K562 (cell line): ENCODE data around the gene GSG1. TPM values are rescaled to one million over a fixed set of nuclear protein-coding genes. Genes with fewer than 3 reads are reported as not detected.

Experiments
- ATAC-seq: fragments of 200-7000 bp; cut with Tn5 transposase; 3 replicates; pipeline ENCODE4 v1.9.1; 2020; ENCODE audit warnings: moderate library complexity
- BruUV-seq: library from RNA; stranded (reverse); fragments of 400-500 nt; replicated peaks from 2 replicates; lab custom pipeline; 2021; lab: Mats Ljungman, UMichigan
- CTCF ChIA-PET: fragments of 300-600 bp; formaldehyde crosslinking; extraction: SDS; loops from one replicate; lab custom pipeline; 2021; ENCODE audit warnings: low intra/inter-chr PET ratio; lab: Yijun Ruan, JAX
- POLR2A ChIA-PET: fragments of 300-600, 350-650 bp; sonication (Branson Sonifier 250); formaldehyde crosslinking; extraction: SDS; loops from one replicate; lab custom pipeline; 2021; ENCODE audit warnings: antibody characterized with exemption, inconsistent platforms; lab: Yijun Ruan, JAX
- DNase-seq, 4 experiments: peaks; one replicate each; pipeline versions ENCODE4 v3.0.0 to v3.0.0-alpha.2; 2011 to 2018; ENCODE audit warnings: low spot score in 3 of 4, mixed read lengths in 3 of 4; ENCODE audit errors: extremely low read depth in 1 of 4
- FAIRE-seq: peaks from 2 replicates; lab custom pipeline; 2011; peaks lifted over from hg19 to GRCh38; lab: Jason Lieb, UNC
- H2AFZ ChIP-seq: 2 replicates; pipeline ENCODE4 v1.6.0; 2011; ENCODE audit warnings: low read depth, low read length, control low read depth, inconsistent platforms
- H3K27ac ChIP-seq: fragments of 200-600 bp; 3 replicates; pipeline ENCODE4 v1.8.0; 2011; ENCODE audit warnings: low read depth, mild to moderate bottlenecking, control low read depth, inconsistent platforms, low read length, moderate library complexity, mixed read lengths; ENCODE audit errors: extremely low read depth
- H3K27me3 ChIP-seq, 2 experiments: fragments of 300-600 bp in 1 of 2; 2 replicates in 1 of 2; 3 replicates in 1 of 2; pipeline versions ENCODE4 v1.6.0 to v1.8.0; 2011; ENCODE audit warnings: inconsistent platforms in 2 of 2, low read length in 2 of 2, mild to moderate bottlenecking in 1 of 2, mixed read lengths in 1 of 2, moderate library complexity in 1 of 2; ENCODE audit not compliant: control insufficient read depth in 2 of 2, insufficient read depth in 2 of 2
- H3K36me3 ChIP-seq: fragments of 300-600 bp; 3 replicates; pipeline ENCODE4 v1.8.0; 2011; ENCODE audit warnings: mild to moderate bottlenecking, low read length, inconsistent platforms; ENCODE audit not compliant: control insufficient read depth, insufficient read depth
- H3K4me1 ChIP-seq, 2 experiments: fragments of 200-600 bp in 1 of 2; replicated peaks in 1 of 2; 2 replicates in 1 of 2; 3 replicates in 1 of 2; pipeline versions ENCODE4 v1.5.1 to v1.8.0; 2011; ENCODE audit warnings: inconsistent platforms in 2 of 2, low read length in 2 of 2, mild to moderate bottlenecking in 1 of 2, mixed read lengths in 1 of 2, moderate library complexity in 1 of 2; ENCODE audit not compliant: control insufficient read depth in 2 of 2, insufficient read depth in 2 of 2
- H3K4me2 ChIP-seq: 2 replicates; pipeline ENCODE4 v1.6.1; 2011; ENCODE audit warnings: low read length, control low read depth, inconsistent platforms, mixed read lengths; ENCODE audit not compliant: insufficient read depth
- H3K4me3 ChIP-seq: fragments of 200-600 bp; sonication (generic), shearing (Covaris generic); 2 replicates; pipeline ENCODE4 v1.5.1; 2016; ENCODE audit warnings: control low read depth, inconsistent platforms
- H3K79me2 ChIP-seq: fragments of 200-600 bp; 3 replicates; pipeline ENCODE4 v1.8.0; 2011; ENCODE audit warnings: low read length, inconsistent platforms; ENCODE audit not compliant: control insufficient read depth, insufficient read depth
- H3K9ac ChIP-seq, 2 experiments: 2 replicates each; pipeline versions ENCODE4 v1.6.0 to v1.6.1; 2011; ENCODE audit warnings: low read depth in 2 of 2, low read length in 2 of 2, control low read depth in 1 of 2, inconsistent platforms in 1 of 2, mild to moderate bottlenecking in 1 of 2, mixed read lengths in 1 of 2; ENCODE audit not compliant: insufficient read depth in 1 of 2
- H3K9me1 ChIP-seq: one replicate; pipeline ENCODE4 v1.6.0; 2011; ENCODE audit warnings: inconsistent platforms, mild to moderate bottlenecking, low read length, moderate library complexity; ENCODE audit not compliant: control insufficient read depth, insufficient read depth
- H3K9me3 ChIP-seq: replicated peaks from 2 replicates; pipeline ENCODE4 v1.5.1; 2011; ENCODE audit warnings: low read depth, low read length, inconsistent platforms; ENCODE audit not compliant: control insufficient read depth, insufficient read depth
- H4K20me1 ChIP-seq: replicated peaks from 2 replicates; pipeline ENCODE4 v1.6.1; 2011; ENCODE audit warnings: low read length, inconsistent platforms, mixed read lengths; ENCODE audit not compliant: control insufficient read depth, insufficient read depth
- RCOR1 ChIP-seq, 2 experiments: IDR thresholded peaks; 2 replicates each; pipeline ENCODE4 v1.6.1; 2012; ENCODE audit warnings: low read depth in 2 of 2, low read length in 2 of 2, borderline replicate concordance in 1 of 2, improper control_type of control experiment in 1 of 2
- ZBED1 ChIP-seq: IDR thresholded peaks from 2 replicates; pipeline ENCODE4 v1.6.1; 2014
- WGBS: fragments of 100-300 bp; shearing (Covaris generic); methylation state at CpG from one replicate; pipeline ENCODE4 v1.1.6; 2016; ENCODE audit warnings: low coverage, mixed read lengths; ENCODE audit not compliant: insufficient coverage; ENCODE audit errors: missing lambda C conversion rate; 5-methylcytosine and 5-hydroxymethylcytosine counted together
- in situ Hi-C: fragments of 300-500 bp; cut with MboI; formaldehyde crosslinking; loops from 4 replicates; pipeline ENCODE4 v1.15.0; 2018; ENCODE audit warnings: inconsistent platforms, mixed read lengths
- intact Hi-C: fragments of 100-400 bp; cut with micrococcal nuclease; formaldehyde crosslinking; loops from 2 replicates; pipeline ENCODE4 v1.14.2; 2022
- polyA plus RNA-seq, 8 experiments: library from polyadenylated mRNA; depleted of rRNA in 4 of 8; stranded (reverse) in 5 of 8; unstranded in 3 of 8; fragments of >200 nt; fragmentation: Nextera tagmentation in 2 of 8; fragmentation: Illumina TruSeq in 1 of 8; extraction: Ambion mirVana in 2 of 8; extraction: Trizol in 1 of 8; gene quantifications; 2 replicates each; pipeline versions ENCODE4 v1.2.1 to v1.2.3, GENCODE V29; 2011 to 2014; ENCODE audit warnings: inconsistent platforms in 1 of 8, missing spikeins in 1 of 8
- total RNA-seq, 7 experiments: library from RNA; depleted of rRNA in 6 of 7; stranded (reverse); fragments of >200 nt in 6 of 7; fragmentation: Illumina TruSeq in 2 of 7; extraction: Trizol in 2 of 7; gene quantifications; 2 replicates each; pipeline versions ENCODE4 v1.2.1 to v1.2.3, GENCODE V29; 2011 to 2021; ENCODE audit warnings: low replicate concordance in 1 of 7
- TF ChIP-seq, protein P1 (sequence below): fragments of 250-450 bp; sonication (Bioruptor Pico); IDR thresholded peaks from 2 replicates; pipeline ENCODE4 v1.5.0; 2022; ENCODE audit warnings: mild to moderate bottlenecking
- TF ChIP-seq, protein P2 (sequence below), 2 experiments: fragments of 450-650 bp; IDR thresholded peaks; 2 replicates each; pipeline ENCODE4 v1.6.1; 2016

Gene GSG1
- total and polyA plus RNA-seq, 9 of the 15 experiments (the other 6 are each of a cell fraction or from before 2014, with no cell fraction given), result not detected

DNA sequence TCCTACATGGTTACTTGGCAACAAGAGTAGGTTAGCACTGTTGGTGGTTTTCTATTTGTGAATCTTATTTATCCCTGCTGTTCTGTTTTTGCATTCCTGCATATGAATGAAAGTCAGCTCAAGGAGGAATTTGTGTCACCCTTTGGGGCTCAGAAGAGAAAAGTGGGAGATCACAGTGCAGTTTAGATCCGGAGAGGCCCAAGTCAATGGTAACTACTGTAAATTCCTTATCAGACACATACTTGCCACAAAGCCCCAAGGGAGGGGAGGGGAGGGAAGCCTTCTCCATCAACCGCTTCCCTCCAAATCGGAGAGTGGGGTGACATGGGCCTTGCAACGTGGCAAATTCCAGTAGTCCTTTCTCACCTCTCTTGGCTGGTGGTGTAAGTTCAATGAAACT is 15.0 kb downstream of the GSG1 start (continued):
- TF ChIP-seq, protein P1, sequence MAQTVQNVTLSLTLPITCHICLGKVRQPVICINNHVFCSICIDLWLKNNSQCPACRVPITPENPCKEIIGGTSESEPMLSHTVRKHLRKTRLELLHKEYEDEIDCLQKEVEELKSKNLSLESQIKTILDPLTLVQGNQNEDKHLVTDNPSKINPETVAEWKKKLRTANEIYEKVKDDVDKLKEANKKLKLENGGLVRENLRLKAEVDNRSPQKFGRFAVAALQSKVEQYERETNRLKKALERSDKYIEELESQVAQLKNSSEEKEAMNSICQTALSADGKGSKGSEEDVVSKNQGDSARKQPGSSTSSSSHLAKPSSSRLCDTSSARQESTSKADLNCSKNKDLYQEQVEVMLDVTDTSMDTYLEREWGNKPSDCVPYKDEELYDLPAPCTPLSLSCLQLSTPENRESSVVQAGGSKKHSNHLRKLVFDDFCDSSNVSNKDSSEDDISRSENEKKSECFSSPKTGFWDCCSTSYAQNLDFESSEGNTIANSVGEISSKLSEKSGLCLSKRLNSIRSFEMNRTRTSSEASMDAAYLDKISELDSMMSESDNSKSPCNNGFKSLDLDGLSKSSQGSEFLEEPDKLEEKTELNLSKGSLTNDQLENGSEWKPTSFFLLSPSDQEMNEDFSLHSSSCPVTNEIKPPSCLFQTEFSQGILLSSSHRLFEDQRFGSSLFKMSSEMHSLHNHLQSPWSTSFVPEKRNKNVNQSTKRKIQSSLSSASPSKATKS (CRISPR knock-in tag), result no peak
- TF ChIP-seq, protein P2, sequence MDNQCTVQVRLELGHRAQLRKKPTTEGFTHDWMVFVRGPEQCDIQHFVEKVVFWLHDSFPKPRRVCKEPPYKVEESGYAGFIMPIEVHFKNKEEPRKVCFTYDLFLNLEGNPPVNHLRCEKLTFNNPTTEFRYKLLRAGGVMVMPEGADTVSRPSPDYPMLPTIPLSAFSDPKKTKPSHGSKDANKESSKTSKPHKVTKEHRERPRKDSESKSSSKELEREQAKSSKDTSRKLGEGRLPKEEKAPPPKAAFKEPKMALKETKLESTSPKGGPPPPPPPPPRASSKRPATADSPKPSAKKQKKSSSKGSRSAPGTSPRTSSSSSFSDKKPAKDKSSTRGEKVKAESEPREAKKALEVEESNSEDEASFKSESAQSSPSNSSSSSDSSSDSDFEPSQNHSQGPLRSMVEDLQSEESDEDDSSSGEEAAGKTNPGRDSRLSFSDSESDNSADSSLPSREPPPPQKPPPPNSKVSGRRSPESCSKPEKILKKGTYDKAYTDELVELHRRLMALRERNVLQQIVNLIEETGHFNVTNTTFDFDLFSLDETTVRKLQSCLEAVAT (IDR thresholded peaks at IDR 0.05), result no peak
- TF ChIP-seq RCOR1 (IDR thresholded peaks at IDR 0.05; ENCODE audit: borderline replicate concordance in 1 of 2, low read depth in 2 of 2, low read length in 2 of 2), result no peak

DNA sequence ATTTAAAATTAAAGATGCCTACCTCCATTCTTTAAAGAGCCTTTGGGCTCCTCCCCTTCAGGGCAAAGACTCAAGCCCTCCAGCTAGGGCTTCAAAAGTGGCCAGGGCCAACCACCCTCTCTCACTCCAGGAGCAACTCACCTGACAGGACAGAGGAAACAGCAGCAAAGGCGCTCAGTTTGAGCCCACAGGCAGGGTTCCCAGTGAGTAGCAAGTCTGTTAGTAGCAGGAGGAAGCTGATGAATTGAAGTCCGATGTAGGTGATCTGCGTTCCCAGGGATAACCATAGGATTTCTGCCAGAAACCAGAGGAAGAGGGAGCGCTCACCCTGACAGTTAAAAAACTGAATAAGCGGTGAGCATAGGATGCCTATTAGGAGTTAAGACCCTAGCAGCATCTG is 15.7 kb downstream of the GSG1 start:
- ATAC-seq, result no peak
- FAIRE-seq, result no peak
- Histone ChIP-seq H3K9ac (no peak overlapping the region), H3K9me1 (no peaks in the 10 kb centered on the region), H3K4me3 (no peak overlapping the region), H3K36me3 (no peaks in the 10 kb centered on the region), H3K4me1 (no peaks in the 10 kb centered on the region), H3K9me3 (no peaks in the 10 kb centered on the region), H2AFZ (no peak overlapping the region), H3K27ac (no peak overlapping the region), H4K20me1 (no peaks in the 10 kb centered on the region; the same call in 1 of the 2 replicates), H3K79me2 (no peaks in the 10 kb centered on the region), H3K4me2 (no peak overlapping the region), H3K27me3 (peaks cover 2 to 47% of the 10 kb centered on the region in 2 experiments; a peak in 2 of 5 replicates)
- ChIA-PET POLR2A (interaction anchor here (0.6 kb wide), 1 partner anchor 41 kb away, joined by 4 read pairs; no protein-coding TSS in a partner anchor), CTCF (no interaction called here)
- no peak for TF ChIP-seq ZBED1
- DNase-seq, result no peak
- intact Hi-C loops (no loop called here), in situ Hi-C loops (no loop called here)
- 9% methylated on average over 5 of the region's 5 CpGs for WGBS
- BruUV-seq, result no TSS peak
